Pancreas (tissue), 10 donors: ENCODE data around the gene POLN. TPM values are rescaled to one million over a fixed set of nuclear protein-coding genes. Genes with fewer than 3 reads are reported as not detected.

Experiments used
- ATAC-seq, 4 donors: fragments of 200-7000 bp; cut with Tn5 transposase; one replicate each; pipeline versions ENCODE4 v1.8.0 to v1.9.1; 2020; ENCODE audit warnings: mild to moderate bottlenecking in 4 of 4, moderate library complexity in 4 of 4
- DNase-seq, 6 donors: peaks; one replicate each; pipeline ENCODE4 v3.0.0-alpha.2; 2020
- FAIRE-seq: peaks from 2 replicates; lab custom pipeline; 2012; peaks lifted over from hg19 to GRCh38; lab: Jason Lieb, UNC
- H3K27ac ChIP-seq, 4 donors: fragments of 200-600 bp; sonication (generic); 1 replicate in 3 of 4; 2 replicates in 1 of 4; pipeline versions ENCODE4 v1.5.0 to v1.8.0; 2020
- H3K27me3 ChIP-seq, 4 donors: fragments of 200-600 bp; one replicate each; pipeline ENCODE4 v1.8.0; 2021
- H3K36me3 ChIP-seq, 3 donors: fragments of 200-600 bp; sonication (generic) in 1 of 3; one replicate each; pipeline versions ENCODE4 v1.5.0 to v1.8.0; 2020 to 2021
- H3K4me1 ChIP-seq, 3 donors: fragments of 200-600 bp; one replicate each; pipeline ENCODE4 v1.8.0; 2021
- H3K4me3 ChIP-seq, 4 donors: fragments of 200-600 bp; sonication (generic) in 2 of 4; one replicate each; pipeline versions ENCODE4 v1.5.0 to v1.8.0; 2020 to 2021
- H3K9me3 ChIP-seq, 4 donors: fragments of 200-600 bp; one replicate each; pipeline ENCODE4 v1.8.0; 2021
- CTCF ChIP-seq, 4 donors: fragments of 200-600 bp; sonication (generic) in 3 of 4; IDR thresholded peaks; one replicate each; pipeline versions ENCODE4 v1.5.0 to v1.8.0; 2021; ENCODE audit warnings: antibody characterized with exemption in 4 of 4
- WGBS, 2 donors: extraction: QIAGEN DNeasy Blood & Tissue Kit; methylation state at CpG; one replicate each; pipeline ENCODE4 v1.1.7; 2013; 5-methylcytosine and 5-hydroxymethylcytosine counted together
- intact Hi-C, 3 donors: fragments of 100-400 bp; cut with DNase I; formaldehyde crosslinking; loops; one replicate each; pipeline versions ENCODE4 v1.11.1 to v1.14.2; 2022
- polyA plus RNA-seq, 2 donors: library from polyadenylated mRNA; stranded (reverse); fragments of 200-250 nt; gene quantifications; one replicate each; pipeline ENCODE4 v1.2.3, GENCODE V29; 2013
- total RNA-seq, 6 donors: library from RNA; stranded (reverse); fragmentation: NEBNext Ultra II Directional in 4 of 6; extraction: Animal tissue kit (Norgen Biotek cat#: 25700) in 4 of 6; gene quantifications; one replicate each; pipeline versions ENCODE4 v1.2.1 to v1.2.4, GENCODE V29; 2021 to 2023
- donor health status: healthy with polysubstance abuse.
- donor health status: DM: no; HTN: no; CAD: no; lungs with moderate emphysema.
- donor health status: DM: no; HTN: no; CAD: no.
- donor health status: control.
- donor health status: control.
- donor health status: Bipolar disorder and iron deficiency.
- donor health status: DM: yes; HTN: yes; CAD: no.
- donor health status: DM: no; HTN: no; CAD: no.
- donor health status: DM: no; HTN: no; CAD: no.
- donor health status: DM: yes; HTN: yes; CAD: no.

Gene POLN
- total and polyA plus RNA-seq, 8 donors = 0.95 to 3.6 (median 1.9) TPM

GRCh38 chr4:2125831-2126230, 116.1 kb downstream of the POLN start:
- no peak overlapping the region for H3K4me3 ChIP-seq
- DNase-seq = no peak
- 71 to 74% methylated on average over 6 of the region's 6 CpGs for WGBS, 2 donors
- no peaks in the 10 kb centered on the region for H3K36me3 ChIP-seq
- no peak overlapping the region for H3K27ac ChIP-seq
- no peaks in the 10 kb centered on the region for H3K9me3 ChIP-seq
- TF ChIP-seq CTCF (IDR thresholded peaks at IDR 0.05) = no peak
- no peak for FAIRE-seq
- intact Hi-C loops = no loop called here
- no peak for ATAC-seq
- H3K4me1 ChIP-seq = no peaks in the 10 kb centered on the region
- no peaks in the 10 kb centered on the region for H3K27me3 ChIP-seq

- no peak for ATAC-seq
- Histone ChIP-seq H3K4me1 (no peaks in the 10 kb centered on the region), H3K27ac (no peak overlapping the region), H3K9me3 (no peaks in the 10 kb centered on the region), H3K4me3 (no peak overlapping the region), H3K27me3 (no peaks in the 10 kb centered on the region), H3K36me3 (no peaks in the 10 kb centered on the region)
- FAIRE-seq = no peak
- intact Hi-C loops = no loop called here
- DNase-seq = no peak
- WGBS, 2 donors = 89 to 92% methylated on average over 4 of the region's 4 CpGs
- TF ChIP-seq CTCF (IDR thresholded peaks at IDR 0.05) = no peak
Measured at GRCh38 chr4:2125023-2125422, 116.9 kb downstream of the POLN start.

GRCh38 chr4:2116687-2117400, 125.1 kb downstream of the POLN start:
- FAIRE-seq = no peak
- no peaks in the 10 kb centered on the region for H3K4me1 ChIP-seq
- H3K36me3 ChIP-seq = no peaks in the 10 kb centered on the region
- no peak overlapping the region for H3K4me3 ChIP-seq
- TF ChIP-seq CTCF (IDR thresholded peaks at IDR 0.05) = no peak
- no peaks in the 10 kb centered on the region for H3K9me3 ChIP-seq
- WGBS, 2 donors = 82 to 87% methylated on average over 6 of the region's 6 CpGs
- H3K27me3 ChIP-seq = no peaks in the 10 kb centered on the region
- DNase-seq = no peak
- no peak overlapping the region for H3K27ac ChIP-seq
- intact Hi-C loops = no loop called here
- no peak for ATAC-seq

- H3K27ac ChIP-seq = no peak overlapping the region
- no peak for DNase-seq
- H3K36me3 ChIP-seq = no peaks in the 10 kb centered on the region
- H3K4me1 ChIP-seq = no peaks in the 10 kb centered on the region
- intact Hi-C loops = no loop called here
- no peak for TF ChIP-seq CTCF (IDR thresholded peaks at IDR 0.05)
- no peak for FAIRE-seq
- ATAC-seq = no peak
- H3K4me3 ChIP-seq = no peak overlapping the region
- 96% methylated on average over 1 of the region's 1 CpG for WGBS, 2 donors
- no peaks in the 10 kb centered on the region for H3K9me3 ChIP-seq
- no peaks in the 10 kb centered on the region for H3K27me3 ChIP-seq
Measured at GRCh38 chr4:2105559-2105958, 136.4 kb downstream of the POLN start.

GRCh38 chr4:2104556-2105345, 137.2 kb downstream of the POLN start:
- ATAC-seq (no peak), FAIRE-seq (no peak), DNase-seq (no peak)
- intact Hi-C loops = no loop called here
- Histone ChIP-seq H3K4me3 (no peak overlapping the region), H3K27me3 (no peaks in the 10 kb centered on the region), H3K36me3 (no peaks in the 10 kb centered on the region), H3K9me3 (no peaks in the 10 kb centered on the region), H3K27ac (no peak overlapping the region), H3K4me1 (no peaks in the 10 kb centered on the region)
- 71 to 80% methylated on average over 9 of the region's 9 CpGs for WGBS, 2 donors
- no peak for TF ChIP-seq CTCF (IDR thresholded peaks at IDR 0.05)
